Heart left ventricle (tissue), 13 donors: ENCODE results near the gene LDLRAD2.

Experiments used
- POLR2A ChIP-seq, 2 donors: fragments of 450-650 bp; IDR thresholded peaks; one replicate each; pipeline ENCODE4 v1.6.1; 2017; ENCODE audit warnings: antibody characterized with exemption in 2 of 2, mild to moderate bottlenecking in 2 of 2, moderate library complexity in 2 of 2
- TF ChIP-seq, protein P1 (sequence below), 12 donors: fragments of 200-600 bp; sonication (generic) in 4 of 12; IDR thresholded peaks; one replicate each; pipeline versions ENCODE4 v1.5.0 to v1.8.0; 2018 to 2022; ENCODE audit warnings: antibody characterized with exemption in 12 of 12, mild to moderate bottlenecking in 5 of 12
- donor health status: ischemic (EF 13 %, LVEDD 7.1; RV severe dilation, severe dysfunction).
- donor health status: DM: no; HTN: yes; CAD: no.
- donor health status: DM: no; HTN: no; CAD: no.
- donor health status: ischemic (EF 25% LVEDD 6.9; RV normal size, moderate dysfunction).
- donor health status: ischemic (EF 25% LVEDD 5.7; RV mildly dilated, moderate dysfunction).
- donor health status: ischemic (EF 35%, LVEDD 5.7; RV mildly dilated, moderate dysfunction).
- donor health status: nonischemic (EF 11% LVEDD 7.7; RV severe dilation, severe dysfunction).
- donor health status: DM: yes; HTN: yes; CAD: no.
- donor health status: PGD.
- donor health status: ischemic (EF 29% LVEDD 5.4; RV normal size, mild dysfunction).
- donor health status: nonischemic (EF 23%, LVEDD 6.1; RV moderate dilation, normal function).

GRCh38 chr1:21816602-21817302 is 4.7 kb downstream of the LDLRAD2 start:
- no peak for TF ChIP-seq POLR2A (IDR thresholded peaks at IDR 0.05)
- TF ChIP-seq, protein P1, sequence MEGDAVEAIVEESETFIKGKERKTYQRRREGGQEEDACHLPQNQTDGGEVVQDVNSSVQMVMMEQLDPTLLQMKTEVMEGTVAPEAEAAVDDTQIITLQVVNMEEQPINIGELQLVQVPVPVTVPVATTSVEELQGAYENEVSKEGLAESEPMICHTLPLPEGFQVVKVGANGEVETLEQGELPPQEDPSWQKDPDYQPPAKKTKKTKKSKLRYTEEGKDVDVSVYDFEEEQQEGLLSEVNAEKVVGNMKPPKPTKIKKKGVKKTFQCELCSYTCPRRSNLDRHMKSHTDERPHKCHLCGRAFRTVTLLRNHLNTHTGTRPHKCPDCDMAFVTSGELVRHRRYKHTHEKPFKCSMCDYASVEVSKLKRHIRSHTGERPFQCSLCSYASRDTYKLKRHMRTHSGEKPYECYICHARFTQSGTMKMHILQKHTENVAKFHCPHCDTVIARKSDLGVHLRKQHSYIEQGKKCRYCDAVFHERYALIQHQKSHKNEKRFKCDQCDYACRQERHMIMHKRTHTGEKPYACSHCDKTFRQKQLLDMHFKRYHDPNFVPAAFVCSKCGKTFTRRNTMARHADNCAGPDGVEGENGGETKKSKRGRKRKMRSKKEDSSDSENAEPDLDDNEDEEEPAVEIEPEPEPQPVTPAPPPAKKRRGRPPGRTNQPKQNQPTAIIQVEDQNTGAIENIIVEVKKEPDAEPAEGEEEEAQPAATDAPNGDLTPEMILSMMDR (IDR thresholded peaks at IDR 0.05): no peak
